Measurements from ENCODE around the gene PRRG1. TPM values are rescaled to one million over a fixed set of nuclear protein-coding genes. Genes with fewer than 3 reads are reported as not detected.

PRRG1 gene
- total RNA-seq, 1 experiment from 2014 or later: 10.5 TPM

GRCh38 chrX:37407736-37408135 is 58.6 kb downstream of the PRRG1 start:
- CTCF ChIA-PET: interaction anchor here (0.7 to 1.2 kb wide), 3 partner anchors 10 to 1009 kb away, joined by 3 to 4 read pairs (median 3); partner anchors contain the start of gene PRRG1
- no peak overlapping the region for H3K27ac Mint-ChIP-seq (ENCODE audit: low read depth, unreplicated experiment)
- intact Hi-C loops (cut with micrococcal nuclease): no loop called here
- TF ChIP-seq CTCF (IDR thresholded peaks at IDR 0.05; ENCODE audit: unreplicated experiment): no peak
- no peaks in the 10 kb centered on the region for H3K9me3 Mint-ChIP-seq (ENCODE audit: unreplicated experiment)
- no peak overlapping the region for H3K4me3 Mint-ChIP-seq (ENCODE audit: unreplicated experiment)
- peaks cover 26% of the 10 kb centered on the region for H3K27me3 Mint-ChIP-seq (ENCODE audit: insufficient read depth, unreplicated experiment)
- no TSS peak for BruUV-seq (replicated peaks)
- no peaks in the 10 kb centered on the region for H3K36me3 Mint-ChIP-seq (ENCODE audit: insufficient read depth, unreplicated experiment)
- POLR2A ChIA-PET: no interaction called here
- H3K4me1 Mint-ChIP-seq (ENCODE audit: insufficient read depth, unreplicated experiment): peaks cover 8% of the 10 kb centered on the region
- no peak for DNase-seq (ENCODE audit: unreplicated experiment)

GRCh38 chrX:37409278-37409677 is 60.1 kb downstream of the PRRG1 start:
- no peaks in the 10 kb centered on the region for H3K36me3 Mint-ChIP-seq (ENCODE audit: insufficient read depth, unreplicated experiment)
- CTCF ChIA-PET: interaction anchor here (0.6 kb wide), 1 partner anchor 216 kb away, joined by 3 read pairs; no protein-coding TSS in a partner anchor
- H3K4me1 Mint-ChIP-seq (ENCODE audit: insufficient read depth, unreplicated experiment): peaks cover 8% of the 10 kb centered on the region
- H3K27ac Mint-ChIP-seq (ENCODE audit: low read depth, unreplicated experiment): no peak overlapping the region
- H3K27me3 Mint-ChIP-seq (ENCODE audit: insufficient read depth, unreplicated experiment): peaks cover 33% of the 10 kb centered on the region
- BruUV-seq (replicated peaks): no TSS peak
- H3K9me3 Mint-ChIP-seq (ENCODE audit: unreplicated experiment): no peaks in the 10 kb centered on the region
- DNase-seq (ENCODE audit: unreplicated experiment): no peak
- POLR2A ChIA-PET: no interaction called here
- intact Hi-C loops (cut with micrococcal nuclease): no loop called here
- no peak for TF ChIP-seq CTCF (IDR thresholded peaks at IDR 0.05; ENCODE audit: unreplicated experiment)
- no peak overlapping the region for H3K4me3 Mint-ChIP-seq (ENCODE audit: unreplicated experiment)

- Mint-ChIP-seq H3K4me3 (ENCODE audit: unreplicated experiment) (no peak overlapping the region), H3K27me3 (ENCODE audit: insufficient read depth, unreplicated experiment) (peaks cover 13% of the 10 kb centered on the region), H3K36me3 (ENCODE audit: insufficient read depth, unreplicated experiment) (peaks cover 7% of the 10 kb centered on the region), H3K27ac (ENCODE audit: low read depth, unreplicated experiment) (peak overlapping the region; percentile 22), H3K9me3 (ENCODE audit: unreplicated experiment) (no peaks in the 10 kb centered on the region), H3K4me1 (ENCODE audit: insufficient read depth, unreplicated experiment) (peaks cover 6% of the 10 kb centered on the region)
- peak; percentile 11 for DNase-seq (ENCODE audit: unreplicated experiment)
- ChIA-PET POLR2A (interaction anchor here (0.6 kb wide), 1 partner anchor 21 kb away, joined by 3 read pairs; no protein-coding TSS in a partner anchor), CTCF (interaction anchor here (0.7 kb wide), 1 partner anchor 113 kb away, joined by 3 read pairs; no protein-coding TSS in a partner anchor)
- TF ChIP-seq CTCF (IDR thresholded peaks at IDR 0.05; ENCODE audit: unreplicated experiment): no peak
- intact Hi-C loops (cut with micrococcal nuclease): no loop called here
- no TSS peak for BruUV-seq (replicated peaks)
Measured at GRCh38 chrX:37420185-37420584, 71.0 kb downstream of the PRRG1 start.

- Mint-ChIP-seq H3K4me3 (ENCODE audit: unreplicated experiment) (no peak overlapping the region), H3K27ac (ENCODE audit: low read depth, unreplicated experiment) (peak overlapping the region; percentile 22), H3K4me1 (ENCODE audit: insufficient read depth, unreplicated experiment) (peaks cover 6% of the 10 kb centered on the region), H3K27me3 (ENCODE audit: insufficient read depth, unreplicated experiment) (peaks cover 13% of the 10 kb centered on the region), H3K9me3 (ENCODE audit: unreplicated experiment) (no peaks in the 10 kb centered on the region), H3K36me3 (ENCODE audit: insufficient read depth, unreplicated experiment) (peaks cover 7% of the 10 kb centered on the region)
- ChIA-PET POLR2A (interaction anchor here (0.6 kb wide), 1 partner anchor 20 kb away, joined by 3 read pairs; no protein-coding TSS in a partner anchor), CTCF (interaction anchor here (0.7 kb wide), 1 partner anchor 398 kb away, joined by 4 read pairs; no protein-coding TSS in a partner anchor)
- no peak for TF ChIP-seq CTCF (IDR thresholded peaks at IDR 0.05; ENCODE audit: unreplicated experiment)
- no peak for DNase-seq (ENCODE audit: unreplicated experiment)
- no TSS peak for BruUV-seq (replicated peaks)
- intact Hi-C loops (cut with micrococcal nuclease): no loop called here
Measured at GRCh38 chrX:37420756-37421155, 71.6 kb downstream of the PRRG1 start.

Measured in MCF 10A (cell line).